B cell (primary cell): Measurements from ENCODE around the gene CHST8.

ENCODE experiments used
- CTCF ChIP-seq: fragments of 200-600 bp; IDR thresholded peaks from one replicate; pipeline ENCODE4 v1.8.0; 2022; ENCODE audit warnings: antibody characterized with exemption, mild to moderate bottlenecking
- EZH2 ChIP-seq: IDR thresholded peaks from 2 replicates; pipeline ENCODE4 v1.6.1; 2012; ENCODE audit warnings: borderline replicate concordance, low read depth, mild to moderate bottlenecking, moderate library complexity, low read length; ENCODE audit not compliant: insufficient read depth, poor library complexity, severe bottlenecking

DNA sequence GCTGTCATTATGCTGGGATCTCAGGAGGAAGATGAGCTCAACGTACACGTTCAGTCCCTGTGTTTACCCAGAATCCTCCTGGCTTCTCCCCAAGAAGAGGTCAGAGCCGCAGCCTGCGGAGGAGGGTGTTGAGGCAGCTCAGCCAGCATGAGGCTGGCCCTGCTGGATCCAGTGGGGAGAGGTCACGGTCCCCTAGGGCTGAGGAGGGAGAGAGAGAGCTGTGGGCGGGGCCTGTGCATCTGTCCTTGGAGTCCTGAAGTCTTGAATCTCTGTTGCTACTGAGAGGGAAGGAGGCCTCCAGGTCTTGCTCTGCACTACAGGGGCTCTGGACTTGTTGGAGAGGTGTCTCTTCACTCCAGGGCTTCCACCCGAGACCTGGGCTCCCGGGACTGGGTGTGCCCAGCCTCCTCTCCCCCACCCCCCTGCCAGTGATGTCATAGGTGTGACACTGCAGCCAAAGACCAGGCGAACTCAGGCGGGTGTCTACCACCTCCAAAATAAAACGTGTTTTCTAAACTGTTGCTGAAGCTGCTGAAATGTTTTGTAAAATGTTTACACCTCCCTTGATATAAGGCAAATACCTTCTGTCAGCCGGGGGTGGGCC, 97.0 kb downstream of the CHST8 start:
- TF ChIP-seq CTCF (no peak), EZH2 (no peak)
